Astrocyte (in vitro differentiated cells and primary cell): Measurements from ENCODE around the gene EXD2.
A peak's percentile ranks its signal among the peaks of the same experiment; 100 is the strongest.

Source experiments
- EZH2 ChIP-seq: IDR thresholded peaks from 2 replicates; pipeline ENCODE4 v1.6.1; 2012; ENCODE audit warnings: mild to moderate bottlenecking, low read length, inconsistent platforms; ENCODE audit not compliant: insufficient read depth
- TF ChIP-seq, protein P1 (sequence below): IDR thresholded peaks from 2 replicates; pipeline ENCODE4 v1.5.1; 2011; ENCODE audit warnings: low read depth, mild to moderate bottlenecking, inconsistent platforms, low read length, moderate library complexity; ENCODE audit not compliant: insufficient read depth

DNA sequence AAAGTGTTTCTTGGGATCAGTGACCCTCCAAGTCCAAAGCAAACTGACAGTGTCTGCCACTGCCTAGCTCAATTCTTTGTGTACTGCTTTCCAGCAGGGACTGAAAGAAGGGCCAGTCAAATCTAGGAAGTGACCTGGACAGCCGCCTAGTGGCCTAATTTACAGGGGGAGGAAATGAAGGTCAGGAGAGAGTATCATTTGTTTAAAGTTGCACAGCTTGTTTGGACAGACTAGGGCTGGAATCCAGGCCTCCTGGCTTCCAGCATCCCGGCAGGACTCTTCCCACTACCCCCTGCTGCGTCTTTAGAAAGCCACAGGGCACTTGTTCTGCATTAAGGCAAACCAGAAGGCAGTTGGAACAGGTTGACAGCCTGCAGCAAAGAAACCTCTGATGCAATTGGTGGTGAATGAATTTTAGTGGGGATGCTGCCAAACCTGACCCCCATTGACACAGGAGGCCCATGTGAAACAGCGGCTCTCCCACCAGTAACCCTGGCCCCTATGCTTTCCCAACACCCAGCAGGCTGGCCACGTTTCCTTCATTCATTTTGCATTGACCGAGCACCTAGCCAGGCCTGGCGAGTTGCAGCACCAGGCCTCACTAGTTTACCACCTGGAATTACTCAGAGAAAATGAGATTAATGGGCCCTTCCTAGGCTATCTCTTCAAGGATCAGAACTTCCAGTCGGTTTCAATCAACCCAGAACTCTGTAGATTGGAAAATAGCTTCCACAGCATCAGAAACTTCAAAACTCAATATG lies 96.9 kb downstream of the EXD2 start:
- TF ChIP-seq, protein P1, sequence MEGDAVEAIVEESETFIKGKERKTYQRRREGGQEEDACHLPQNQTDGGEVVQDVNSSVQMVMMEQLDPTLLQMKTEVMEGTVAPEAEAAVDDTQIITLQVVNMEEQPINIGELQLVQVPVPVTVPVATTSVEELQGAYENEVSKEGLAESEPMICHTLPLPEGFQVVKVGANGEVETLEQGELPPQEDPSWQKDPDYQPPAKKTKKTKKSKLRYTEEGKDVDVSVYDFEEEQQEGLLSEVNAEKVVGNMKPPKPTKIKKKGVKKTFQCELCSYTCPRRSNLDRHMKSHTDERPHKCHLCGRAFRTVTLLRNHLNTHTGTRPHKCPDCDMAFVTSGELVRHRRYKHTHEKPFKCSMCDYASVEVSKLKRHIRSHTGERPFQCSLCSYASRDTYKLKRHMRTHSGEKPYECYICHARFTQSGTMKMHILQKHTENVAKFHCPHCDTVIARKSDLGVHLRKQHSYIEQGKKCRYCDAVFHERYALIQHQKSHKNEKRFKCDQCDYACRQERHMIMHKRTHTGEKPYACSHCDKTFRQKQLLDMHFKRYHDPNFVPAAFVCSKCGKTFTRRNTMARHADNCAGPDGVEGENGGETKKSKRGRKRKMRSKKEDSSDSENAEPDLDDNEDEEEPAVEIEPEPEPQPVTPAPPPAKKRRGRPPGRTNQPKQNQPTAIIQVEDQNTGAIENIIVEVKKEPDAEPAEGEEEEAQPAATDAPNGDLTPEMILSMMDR: peak; percentile 27
- TF ChIP-seq EZH2: no peak
